K562 (cell line): ENCODE measurements around the gene C16orf74. TPM values are rescaled to one million over a fixed set of nuclear protein-coding genes. Genes with fewer than 3 reads are reported as not detected.

Source experiments
- ATAC-seq: fragments of 200-7000 bp; cut with Tn5 transposase; 3 replicates; pipeline ENCODE4 v1.9.1; 2020; ENCODE audit warnings: moderate library complexity
- BruUV-seq: library from RNA; stranded (reverse); fragments of 400-500 nt; replicated peaks from 2 replicates; lab custom pipeline; 2021; lab: Mats Ljungman, UMichigan
- CTCF ChIA-PET: fragments of 300-600 bp; formaldehyde crosslinking; extraction: SDS; loops from one replicate; lab custom pipeline; 2021; ENCODE audit warnings: low intra/inter-chr PET ratio; lab: Yijun Ruan, JAX
- POLR2A ChIA-PET: fragments of 300-600, 350-650 bp; sonication (Branson Sonifier 250); formaldehyde crosslinking; extraction: SDS; loops from one replicate; lab custom pipeline; 2021; ENCODE audit warnings: antibody characterized with exemption, inconsistent platforms; lab: Yijun Ruan, JAX
- DNase-seq, 4 experiments: peaks; one replicate each; pipeline versions ENCODE4 v3.0.0 to v3.0.0-alpha.2; 2011 to 2018; ENCODE audit warnings: low spot score in 3 of 4, mixed read lengths in 3 of 4; ENCODE audit errors: extremely low read depth in 1 of 4
- FAIRE-seq: peaks from 2 replicates; lab custom pipeline; 2011; peaks lifted over from hg19 to GRCh38; lab: Jason Lieb, UNC
- H2AFZ ChIP-seq: 2 replicates; pipeline ENCODE4 v1.6.0; 2011; ENCODE audit warnings: low read depth, low read length, control low read depth, inconsistent platforms
- H3K27ac ChIP-seq: fragments of 200-600 bp; 3 replicates; pipeline ENCODE4 v1.8.0; 2011; ENCODE audit warnings: low read depth, mild to moderate bottlenecking, control low read depth, inconsistent platforms, low read length, moderate library complexity, mixed read lengths; ENCODE audit errors: extremely low read depth
- H3K27me3 ChIP-seq, 2 experiments: fragments of 300-600 bp in 1 of 2; 2 replicates in 1 of 2; 3 replicates in 1 of 2; pipeline versions ENCODE4 v1.6.0 to v1.8.0; 2011; ENCODE audit warnings: inconsistent platforms in 2 of 2, low read length in 2 of 2, mild to moderate bottlenecking in 1 of 2, mixed read lengths in 1 of 2, moderate library complexity in 1 of 2; ENCODE audit not compliant: control insufficient read depth in 2 of 2, insufficient read depth in 2 of 2
- H3K36me3 ChIP-seq: fragments of 300-600 bp; 3 replicates; pipeline ENCODE4 v1.8.0; 2011; ENCODE audit warnings: mild to moderate bottlenecking, low read length, inconsistent platforms; ENCODE audit not compliant: control insufficient read depth, insufficient read depth
- H3K4me1 ChIP-seq, 2 experiments: fragments of 200-600 bp in 1 of 2; replicated peaks in 1 of 2; 2 replicates in 1 of 2; 3 replicates in 1 of 2; pipeline versions ENCODE4 v1.5.1 to v1.8.0; 2011; ENCODE audit warnings: inconsistent platforms in 2 of 2, low read length in 2 of 2, mild to moderate bottlenecking in 1 of 2, mixed read lengths in 1 of 2, moderate library complexity in 1 of 2; ENCODE audit not compliant: control insufficient read depth in 2 of 2, insufficient read depth in 2 of 2
- H3K4me2 ChIP-seq: 2 replicates; pipeline ENCODE4 v1.6.1; 2011; ENCODE audit warnings: low read length, control low read depth, inconsistent platforms, mixed read lengths; ENCODE audit not compliant: insufficient read depth
- H3K4me3 ChIP-seq: fragments of 200-600 bp; sonication (generic), shearing (Covaris generic); 2 replicates; pipeline ENCODE4 v1.5.1; 2016; ENCODE audit warnings: control low read depth, inconsistent platforms
- H3K79me2 ChIP-seq: fragments of 200-600 bp; 3 replicates; pipeline ENCODE4 v1.8.0; 2011; ENCODE audit warnings: low read length, inconsistent platforms; ENCODE audit not compliant: control insufficient read depth, insufficient read depth
- H3K9ac ChIP-seq, 2 experiments: 2 replicates each; pipeline versions ENCODE4 v1.6.0 to v1.6.1; 2011; ENCODE audit warnings: low read depth in 2 of 2, low read length in 2 of 2, control low read depth in 1 of 2, inconsistent platforms in 1 of 2, mild to moderate bottlenecking in 1 of 2, mixed read lengths in 1 of 2; ENCODE audit not compliant: insufficient read depth in 1 of 2
- H3K9me1 ChIP-seq: one replicate; pipeline ENCODE4 v1.6.0; 2011; ENCODE audit warnings: inconsistent platforms, mild to moderate bottlenecking, low read length, moderate library complexity; ENCODE audit not compliant: control insufficient read depth, insufficient read depth
- H3K9me3 ChIP-seq: replicated peaks from 2 replicates; pipeline ENCODE4 v1.5.1; 2011; ENCODE audit warnings: low read depth, low read length, inconsistent platforms; ENCODE audit not compliant: control insufficient read depth, insufficient read depth
- H4K20me1 ChIP-seq: replicated peaks from 2 replicates; pipeline ENCODE4 v1.6.1; 2011; ENCODE audit warnings: low read length, inconsistent platforms, mixed read lengths; ENCODE audit not compliant: control insufficient read depth, insufficient read depth
- CEBPG ChIP-seq, 3 experiments: fragments of 200-800 bp in 1 of 3; sonication (Bioruptor generic) in 1 of 3; sonication (generic) in 1 of 3; formaldehyde crosslinking in 1 of 3; IDR thresholded peaks in 2 of 3; conservative IDR thresholded peaks in 1 of 3; 2 replicates each; pipeline versions ENCODE4 v1.6.1 to v1.8.0; 2016 to 2022; ENCODE audit warnings: missing compliant biosample characterization in 2 of 3, missing genetic modification characterization in 2 of 3, mild to moderate bottlenecking in 1 of 3, missing genetic modification reagents in 1 of 3
- GTF2B ChIP-seq: IDR thresholded peaks from 2 replicates; pipeline ENCODE4 v1.6.1; 2011; ENCODE audit not compliant: insufficient read length; ENCODE audit errors: extremely low read depth
- RBM34 ChIP-seq: fragments of 200-400 bp; formaldehyde crosslinking; IDR thresholded peaks from 2 replicates; pipeline ENCODE4 v1.6.1; 2018; ENCODE audit warnings: low read length, borderline replicate concordance; ENCODE audit not compliant: insufficient read depth
- SMAD2 ChIP-seq: fragments of 150-350 bp; IDR thresholded peaks from 2 replicates; pipeline ENCODE4 v1.6.1; 2014; ENCODE audit warnings: low read depth, mild to moderate bottlenecking, low read length
- SOX6 ChIP-seq: fragments of 450-650 bp; IDR thresholded peaks from 2 replicates; pipeline ENCODE4 v1.6.1; 2014; ENCODE audit warnings: mild to moderate bottlenecking
- ZHX1 ChIP-seq: fragments of 150-350 bp; conservative IDR thresholded peaks from 2 replicates; pipeline ENCODE4 v1.6.1; 2014; ENCODE audit warnings: low read length
- WGBS: fragments of 100-300 bp; shearing (Covaris generic); methylation state at CpG from one replicate; pipeline ENCODE4 v1.1.6; 2016; ENCODE audit warnings: low coverage, mixed read lengths; ENCODE audit not compliant: insufficient coverage; ENCODE audit errors: missing lambda C conversion rate; 5-methylcytosine and 5-hydroxymethylcytosine counted together
- in situ Hi-C: fragments of 300-500 bp; cut with MboI; formaldehyde crosslinking; loops from 4 replicates; pipeline ENCODE4 v1.15.0; 2018; ENCODE audit warnings: inconsistent platforms, mixed read lengths
- intact Hi-C: fragments of 100-400 bp; cut with micrococcal nuclease; formaldehyde crosslinking; loops from 2 replicates; pipeline ENCODE4 v1.14.2; 2022
- polyA plus RNA-seq, 8 experiments: library from polyadenylated mRNA; depleted of rRNA in 4 of 8; stranded (reverse) in 5 of 8; unstranded in 3 of 8; fragments of >200 nt; fragmentation: Nextera tagmentation in 2 of 8; fragmentation: Illumina TruSeq in 1 of 8; extraction: Ambion mirVana in 2 of 8; extraction: Trizol in 1 of 8; gene quantifications; 2 replicates each; pipeline versions ENCODE4 v1.2.1 to v1.2.3, GENCODE V29; 2011 to 2014; ENCODE audit warnings: inconsistent platforms in 1 of 8, missing spikeins in 1 of 8
- total RNA-seq, 7 experiments: library from RNA; depleted of rRNA in 6 of 7; stranded (reverse); fragments of >200 nt in 6 of 7; fragmentation: Illumina TruSeq in 2 of 7; extraction: Trizol in 2 of 7; gene quantifications; 2 replicates each; pipeline versions ENCODE4 v1.2.1 to v1.2.3, GENCODE V29; 2011 to 2021; ENCODE audit warnings: low replicate concordance in 1 of 7
- TF ChIP-seq, protein P1 (sequence below), 2 experiments: fragments of 450-650 bp; conservative IDR thresholded peaks; 2 replicates each; pipeline ENCODE4 v1.6.1; 2017; ENCODE audit warnings: mild to moderate bottlenecking in 2 of 2, moderate library complexity in 2 of 2

C16orf74 gene
- total and polyA plus RNA-seq, 9 of the 15 experiments (the other 6 are each of a cell fraction or from before 2014, with no cell fraction given) = not detected

GRCh38 chr16:85765767-85766166, 14.9 kb upstream of the C16orf74 start:
- Histone ChIP-seq H3K9ac (no peak overlapping the region), H3K36me3 (no peaks in the 10 kb centered on the region), H2AFZ (no peak overlapping the region), H3K27me3 (peaks cover 24 to 44% of the 10 kb centered on the region in 2 experiments), H3K79me2 (no peaks in the 10 kb centered on the region), H3K9me3 (no peaks in the 10 kb centered on the region), H4K20me1 (no peaks in the 10 kb centered on the region), H3K4me2 (no peak overlapping the region), H3K4me3 (no peak overlapping the region), H3K4me1 (peaks cover 0 to 8% of the 10 kb centered on the region in 2 experiments; a peak in 3 of 5 replicates), H3K27ac (no peak overlapping the region), H3K9me1 (no peaks in the 10 kb centered on the region)
- CTCF ChIA-PET = interaction anchor here (0.5 kb wide), 1 partner anchor 1089 kb away, joined by 3 read pairs; no protein-coding TSS in a partner anchor
- DNase-seq (no peak), ATAC-seq (no peak; the same call in 2 of the 3 replicates), FAIRE-seq (no peak)
- 34% methylated on average over 7 of the region's 8 CpGs for WGBS
- POLR2A ChIA-PET = interaction anchor here (1.0 kb wide), 1 partner anchor 26 kb away, joined by 4 read pairs; no protein-coding TSS in a partner anchor
- in situ Hi-C loops = no loop called here
- TF ChIP-seq CEBPG (CRISPR knock-in tag; IDR thresholded peaks at IDR 0.05) = no peak
- no peak for TF ChIP-seq CEBPG (tag; conservative IDR thresholded peaks at IDR 0.05 in 1 of 2, IDR thresholded peaks at IDR 0.05 in 1 of 2)
- TF ChIP-seq GTF2B = no peak
- TF ChIP-seq SMAD2 = no peak
- TF ChIP-seq, protein P1, sequence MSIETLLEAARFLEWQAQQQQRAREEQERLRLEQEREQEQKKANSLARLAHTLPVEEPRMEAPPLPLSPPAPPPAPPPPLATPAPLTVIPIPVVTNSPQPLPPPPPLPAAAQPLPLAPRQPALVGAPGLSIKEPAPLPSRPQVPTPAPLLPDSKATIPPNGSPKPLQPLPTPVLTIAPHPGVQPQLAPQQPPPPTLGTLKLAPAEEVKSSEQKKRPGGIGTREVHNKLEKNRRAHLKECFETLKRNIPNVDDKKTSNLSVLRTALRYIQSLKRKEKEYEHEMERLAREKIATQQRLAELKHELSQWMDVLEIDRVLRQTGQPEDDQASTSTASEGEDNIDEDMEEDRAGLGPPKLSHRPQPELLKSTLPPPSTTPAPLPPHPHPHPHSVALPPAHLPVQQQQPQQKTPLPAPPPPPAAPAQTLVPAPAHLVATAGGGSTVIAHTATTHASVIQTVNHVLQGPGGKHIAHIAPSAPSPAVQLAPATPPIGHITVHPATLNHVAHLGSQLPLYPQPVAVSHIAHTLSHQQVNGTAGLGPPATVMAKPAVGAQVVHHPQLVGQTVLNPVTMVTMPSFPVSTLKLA (conservative IDR thresholded peaks at IDR 0.05) = no peak
- TF ChIP-seq SOX6 = no peak
- TF ChIP-seq RBM34 = no peak
- TF ChIP-seq ZHX1 = no peak
- intact Hi-C loops = no loop called here
- no TSS peak for BruUV-seq
